Raji (cell line): ENCODE results near the gene ZBTB34.

Experiments used
- POLR2A ChIP-seq: IDR thresholded peaks from 2 replicates; pipeline ENCODE4 v1.6.1; 2011; ENCODE audit warnings: low read depth, low read length, control low read depth; ENCODE audit not compliant: insufficient read depth

The ZBTB34 gene

DNA sequence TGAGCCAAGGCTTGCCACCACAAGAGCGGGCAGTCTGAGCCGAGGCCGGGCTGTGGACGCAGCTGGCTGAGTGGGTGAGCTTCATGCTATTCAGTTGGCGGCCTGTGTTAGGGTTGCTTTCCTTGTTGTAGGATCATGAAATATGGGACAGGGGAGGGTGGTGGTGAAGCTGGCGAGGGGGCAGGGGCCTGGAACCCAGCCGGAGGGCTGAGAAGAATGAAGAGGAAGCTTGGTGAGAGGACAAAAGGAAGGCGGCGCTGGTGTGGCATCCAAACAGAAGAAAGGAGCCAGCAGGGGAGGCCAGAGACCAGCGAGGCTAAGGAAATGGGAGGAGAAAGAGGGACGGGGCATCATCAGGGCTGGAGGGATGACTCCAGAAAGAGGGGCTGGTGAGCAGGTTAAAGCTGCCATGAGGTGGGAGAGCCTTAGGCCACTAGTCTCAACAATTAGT, 72.5 kb downstream of the ZBTB34 start:
- TF ChIP-seq POLR2A: no peak

DNA sequence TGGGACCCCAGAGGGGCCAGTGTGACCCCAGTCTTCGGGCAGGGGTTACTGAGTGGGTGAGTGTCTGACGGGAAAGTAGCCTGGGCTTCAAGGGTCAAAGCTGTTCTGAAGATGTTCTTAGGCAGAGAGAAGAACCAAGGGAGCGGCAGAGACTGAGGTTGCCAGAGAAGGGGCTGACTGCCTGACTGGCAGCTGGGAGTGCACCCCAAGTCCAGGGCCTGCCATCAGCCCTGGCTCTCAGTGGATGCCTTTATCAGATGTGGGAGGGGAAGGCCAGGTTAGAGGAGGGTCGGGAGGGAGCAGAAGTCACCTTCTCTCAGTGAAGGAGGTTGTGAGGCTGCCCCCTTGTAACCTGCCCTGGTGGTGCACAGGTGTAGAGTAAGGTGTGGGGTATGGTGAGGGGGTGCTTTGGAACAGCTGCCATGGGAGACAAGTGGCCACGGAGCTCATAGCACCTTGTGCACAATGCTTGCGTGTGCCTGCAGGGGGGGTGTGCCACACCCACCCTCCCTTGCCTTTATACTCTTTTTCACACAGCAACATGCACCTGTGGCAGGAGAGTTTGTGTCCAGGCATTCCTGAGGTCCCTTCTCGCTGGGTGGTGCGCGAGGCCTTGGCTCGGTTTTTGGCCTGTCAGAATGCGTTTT, 73.0 kb downstream of the ZBTB34 start:
- no peak for TF ChIP-seq POLR2A

DNA sequence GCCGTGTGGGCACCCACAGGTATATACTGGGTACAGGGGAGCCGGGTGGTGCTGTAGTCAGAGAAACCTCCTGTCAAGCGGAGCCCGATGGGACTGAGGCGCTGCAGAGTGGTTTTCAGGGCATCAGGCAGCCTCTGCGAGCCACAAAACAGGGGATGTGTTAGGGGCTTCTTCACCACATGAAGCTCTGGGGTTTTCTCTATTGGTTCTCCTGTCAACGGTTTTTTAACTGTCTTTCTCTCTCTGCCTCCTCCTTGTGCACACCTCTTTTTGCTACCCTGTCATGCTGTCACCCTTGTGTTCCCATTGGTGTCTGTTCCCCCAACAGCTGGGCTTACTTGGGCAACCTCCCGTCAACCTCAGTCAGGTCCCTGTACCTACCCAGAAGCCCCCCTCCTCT, 74.0 kb downstream of the ZBTB34 start:
- no peak for TF ChIP-seq POLR2A
